Prostate gland (tissue), 2 donors: ENCODE results near the gene KDM6A.

ENCODE experiments used
- CTCF ChIP-seq, 4 experiments: fragments of 200-600 bp in 2 of 4; fragments of 450-650 bp in 2 of 4; sonication (generic) in 2 of 4; IDR thresholded peaks; 1 replicate in 3 of 4; 2 replicates in 1 of 4; pipeline ENCODE4 v1.5.1; 2016 to 2019; ENCODE audit warnings: antibody characterized with exemption in 4 of 4, mild to moderate bottlenecking in 2 of 4, moderate library complexity in 2 of 4
- POLR2A ChIP-seq: fragments of 450-650 bp; IDR thresholded peaks from one replicate; pipeline ENCODE4 v1.6.1; 2016; ENCODE audit warnings: antibody characterized with exemption, mild to moderate bottlenecking
- POLR2AphosphoS5 ChIP-seq: sonication (generic); formaldehyde crosslinking; IDR thresholded peaks from one replicate; pipeline ENCODE4 v1.6.1; 2017; ENCODE audit warnings: antibody characterized with exemption

- no peak for TF ChIP-seq CTCF (IDR thresholded peaks at IDR 0.05)
- no peak for TF ChIP-seq POLR2A
- TF ChIP-seq POLR2AphosphoS5, result no peak
Observed at GRCh38 chrX:45003085-45003484, 130.1 kb downstream of the KDM6A start.
